GM12801 (cell line): ENCODE measurements around the gene ADIPOR2.

Experiments used
- TF ChIP-seq, protein P1 (sequence below): IDR thresholded peaks from one replicate; pipeline ENCODE4 v1.5.1; 2011; ENCODE audit warnings: control low read depth; ENCODE audit not compliant: insufficient read length; ENCODE audit errors: extremely low read depth

Gene ADIPOR2

DNA sequence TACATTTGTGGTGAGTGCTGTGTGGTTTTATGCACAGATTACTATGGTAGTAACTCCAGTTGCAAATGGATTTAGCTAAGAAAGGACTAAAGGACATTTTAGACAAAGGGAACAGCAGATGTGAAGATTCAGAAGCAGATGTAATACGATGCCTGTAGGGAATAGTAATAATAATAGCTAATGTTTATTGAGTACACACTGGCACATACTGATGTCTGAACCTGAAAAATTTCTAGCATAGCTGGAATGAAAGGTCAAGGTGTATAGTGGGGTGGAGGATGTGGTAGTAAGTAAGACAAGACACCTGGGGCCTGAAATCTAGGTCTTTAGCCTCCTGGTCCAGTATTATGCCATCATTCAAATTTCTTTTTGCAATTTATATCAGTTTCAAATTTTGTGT, 75.2 kb downstream of the ADIPOR2 start:
- TF ChIP-seq, protein P1, sequence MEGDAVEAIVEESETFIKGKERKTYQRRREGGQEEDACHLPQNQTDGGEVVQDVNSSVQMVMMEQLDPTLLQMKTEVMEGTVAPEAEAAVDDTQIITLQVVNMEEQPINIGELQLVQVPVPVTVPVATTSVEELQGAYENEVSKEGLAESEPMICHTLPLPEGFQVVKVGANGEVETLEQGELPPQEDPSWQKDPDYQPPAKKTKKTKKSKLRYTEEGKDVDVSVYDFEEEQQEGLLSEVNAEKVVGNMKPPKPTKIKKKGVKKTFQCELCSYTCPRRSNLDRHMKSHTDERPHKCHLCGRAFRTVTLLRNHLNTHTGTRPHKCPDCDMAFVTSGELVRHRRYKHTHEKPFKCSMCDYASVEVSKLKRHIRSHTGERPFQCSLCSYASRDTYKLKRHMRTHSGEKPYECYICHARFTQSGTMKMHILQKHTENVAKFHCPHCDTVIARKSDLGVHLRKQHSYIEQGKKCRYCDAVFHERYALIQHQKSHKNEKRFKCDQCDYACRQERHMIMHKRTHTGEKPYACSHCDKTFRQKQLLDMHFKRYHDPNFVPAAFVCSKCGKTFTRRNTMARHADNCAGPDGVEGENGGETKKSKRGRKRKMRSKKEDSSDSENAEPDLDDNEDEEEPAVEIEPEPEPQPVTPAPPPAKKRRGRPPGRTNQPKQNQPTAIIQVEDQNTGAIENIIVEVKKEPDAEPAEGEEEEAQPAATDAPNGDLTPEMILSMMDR: no peak

DNA sequence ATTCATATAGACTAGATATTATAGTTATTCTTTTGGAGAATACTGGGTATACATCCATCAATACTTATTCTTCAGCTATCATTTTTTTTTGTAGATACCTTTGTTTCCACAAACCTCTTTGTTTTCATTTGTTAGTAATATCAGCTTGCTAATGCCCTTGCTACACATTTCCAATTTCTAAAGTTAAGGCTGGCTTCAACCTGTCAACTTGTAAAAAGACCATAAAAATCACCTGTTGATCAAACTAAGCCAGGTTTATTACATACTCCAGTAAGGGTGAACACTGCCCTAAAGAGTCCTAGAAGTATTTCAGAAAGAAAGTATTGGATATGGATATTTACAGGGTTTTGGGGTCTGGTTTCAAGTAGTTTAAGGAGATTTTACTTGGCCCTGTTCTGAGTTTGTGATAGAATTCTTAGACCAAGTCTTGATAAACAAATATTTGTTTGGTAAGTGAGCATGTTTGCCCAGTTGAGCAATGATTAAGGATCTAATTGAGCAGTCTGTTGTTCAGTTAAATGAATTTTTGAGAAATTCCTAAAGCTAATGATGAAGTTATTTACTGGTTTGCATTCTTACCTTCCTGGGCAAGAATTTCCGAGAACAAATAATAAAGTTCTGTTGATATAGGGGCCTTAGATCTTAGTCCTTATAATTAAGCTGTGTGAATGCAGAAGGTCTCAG, 76.7 kb downstream of the ADIPOR2 start:
- TF ChIP-seq, protein P1: no peak

DNA sequence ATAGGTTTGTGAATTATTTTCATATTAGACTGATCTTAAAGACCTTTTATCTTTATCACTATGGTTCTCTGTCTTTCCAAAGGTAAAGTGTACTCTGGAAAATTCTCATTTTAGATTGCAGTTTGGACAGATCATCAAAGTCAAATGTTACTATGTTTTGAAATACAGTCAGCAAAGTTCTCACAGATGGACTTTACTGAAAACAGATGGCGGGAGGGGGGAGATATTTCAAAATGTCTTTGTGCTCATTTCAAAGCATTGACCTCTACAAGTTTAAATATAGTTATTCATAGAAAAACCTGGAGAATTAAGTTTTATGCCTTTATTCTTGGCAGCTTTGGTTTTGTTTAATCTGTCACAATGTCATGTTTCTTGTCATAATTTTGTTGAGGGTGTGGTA, 77.7 kb downstream of the ADIPOR2 start:
- TF ChIP-seq, protein P1: no peak

DNA sequence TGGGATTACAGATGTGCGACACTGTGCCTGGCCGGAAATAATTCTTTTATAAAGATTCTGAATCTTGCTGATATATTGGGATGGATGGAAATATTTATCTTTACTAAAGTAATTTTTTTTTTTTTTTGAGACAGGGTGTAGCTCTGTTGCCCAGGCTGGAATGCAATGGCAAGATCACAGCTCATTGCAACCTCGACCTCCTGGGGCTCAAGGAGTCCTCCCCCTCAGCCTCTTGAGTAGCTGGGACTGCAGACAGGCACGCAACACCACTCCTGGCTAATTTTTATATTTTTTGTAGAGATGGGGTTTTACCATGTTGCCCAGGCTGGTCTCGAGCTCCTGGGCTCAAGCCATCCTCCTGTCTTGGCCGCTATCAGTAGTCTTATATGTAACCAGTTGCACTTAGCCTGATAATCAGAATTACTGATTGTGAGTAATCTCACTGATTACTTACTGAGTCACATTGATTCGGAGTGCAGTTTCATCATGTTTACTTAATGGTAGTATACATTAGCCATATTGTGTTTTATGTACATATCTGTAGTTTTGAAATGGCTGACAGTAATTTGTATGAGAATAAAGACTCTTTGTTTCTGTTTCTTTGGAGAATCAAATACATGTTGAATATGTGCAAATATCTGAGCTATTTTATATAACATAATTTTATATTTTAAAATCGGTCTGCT, 79.1 kb downstream of the ADIPOR2 start:
- TF ChIP-seq, protein P1: no peak

DNA sequence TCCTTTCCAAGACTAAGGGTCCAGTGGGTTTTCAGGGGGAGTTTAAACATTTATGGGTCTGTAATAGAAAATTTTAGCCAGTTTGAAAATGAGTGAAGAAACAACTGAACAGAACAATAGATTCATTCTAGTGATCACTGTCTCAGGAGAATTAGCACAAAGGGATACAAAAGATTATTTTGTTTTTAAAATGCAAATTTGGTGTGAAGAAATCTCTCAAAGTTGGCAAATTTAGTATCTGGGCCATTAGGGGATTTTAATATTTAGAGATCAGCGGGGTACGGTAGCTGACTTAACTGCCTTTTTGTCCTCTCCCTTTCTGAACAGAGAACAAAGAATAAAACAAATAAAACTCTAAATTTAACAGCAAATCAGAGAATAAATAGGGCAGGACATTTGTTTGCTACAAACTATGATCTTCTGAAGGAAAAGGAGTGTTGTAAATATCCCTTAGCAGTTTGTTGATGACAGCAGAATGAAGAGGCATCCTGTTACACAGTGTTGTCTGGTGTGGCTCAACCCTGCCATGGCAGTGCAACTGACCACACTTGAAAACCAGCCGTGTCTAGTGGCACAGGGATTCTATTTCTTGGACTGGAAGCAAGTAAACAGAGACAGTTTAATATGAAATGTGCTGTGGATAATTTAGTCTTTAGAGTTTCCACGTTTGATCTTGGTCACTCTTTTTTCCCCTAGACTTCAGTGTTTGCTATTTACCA, 83.2 kb downstream of the ADIPOR2 start:
- TF ChIP-seq, protein P1: no peak

DNA sequence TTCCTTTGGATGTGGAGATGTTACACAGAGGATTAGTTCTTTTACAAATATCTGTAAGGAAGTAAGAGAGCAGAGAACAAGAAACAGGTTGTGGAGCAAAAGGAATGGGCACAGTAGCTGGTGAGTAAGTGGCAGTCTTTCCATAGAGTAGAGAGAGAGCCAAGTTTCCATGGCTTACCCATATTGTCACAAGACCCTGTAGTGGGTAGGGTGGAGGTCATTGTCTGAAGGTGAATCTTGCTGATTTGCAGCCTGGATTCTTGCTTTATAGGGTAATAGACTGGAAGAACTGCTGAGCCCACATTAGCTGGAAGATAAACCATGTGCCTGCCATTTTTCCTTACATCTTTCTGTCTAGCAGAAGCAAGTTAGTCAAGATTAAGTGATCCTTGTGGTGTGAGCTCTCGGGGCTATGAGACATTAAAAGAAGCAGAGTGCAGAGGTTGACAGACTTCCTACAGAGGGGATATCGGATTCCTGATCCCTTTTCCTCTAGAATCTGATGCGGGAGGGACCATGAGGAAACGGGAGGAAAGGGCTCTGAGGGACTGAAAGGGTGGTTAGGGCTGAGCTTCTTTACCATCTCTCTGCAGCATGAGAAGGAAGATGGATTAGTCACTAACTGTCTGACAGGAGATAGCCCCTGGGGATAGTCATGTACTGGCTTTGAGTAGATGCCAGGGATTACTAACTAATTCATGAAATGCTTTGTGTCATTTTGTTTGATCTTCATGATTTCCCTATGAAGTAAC, 85.5 kb downstream of the ADIPOR2 start:
- TF ChIP-seq, protein P1: no peak

- TF ChIP-seq, protein P1: no peak
Observed at GRCh38 chr12:1777798-1778197, 86.9 kb downstream of the ADIPOR2 start.
